Activated CD8-positive, alpha-beta T cell treated with anti-CD3 and anti-CD28 coated beads, Interleukin-2, amount 10 ng/mL, durations not matched to agents 7 days and 5 days (primary cell): ENCODE measurements around the gene BAIAP2L2. TPM values are rescaled to one million over a fixed set of nuclear protein-coding genes. Genes with fewer than 3 reads are reported as not detected.
"Not testable (repeated sequence)": the region's sequence is repeated elsewhere in the genome, so short reads cannot be mapped to it uniquely, and the experiment has no call there.

Experiments
- ATAC-seq: fragments of 150-1000 bp; cut with Tn5 transposase; one replicate; pipeline ENCODE4 v1.10.0; 2021; ENCODE audit warnings: moderate library complexity
- CTCF ChIA-PET: fragments of 350-600 bp; sonication (Branson Sonifier 250); formaldehyde crosslinking; loops from one replicate; lab custom pipeline; 2021; ENCODE audit warnings: antibody characterized with exemption; lab: Charles Lee
- POLR2A ChIA-PET: fragments of 350-600 bp; sonication (Branson Sonifier 250); formaldehyde crosslinking; loops from one replicate; lab custom pipeline; 2021; ENCODE audit warnings: antibody characterized with exemption; lab: Charles Lee
- DNase-seq: peaks from one replicate; pipeline ENCODE4 v3.0.0-alpha.2; 2020
- H3K27ac Mint-ChIP-seq: one replicate; pipeline ENCODE4 v1.8.0; 2021; ENCODE audit warnings: mild to moderate bottlenecking, mixed read lengths
- H3K27me3 Mint-ChIP-seq: one replicate; pipeline ENCODE4 v1.8.0; 2021; ENCODE audit warnings: low read depth, mixed read lengths
- H3K36me3 Mint-ChIP-seq: one replicate; pipeline ENCODE4 v1.8.0; 2021; ENCODE audit warnings: low read depth, mixed read lengths
- H3K4me1 Mint-ChIP-seq: one replicate; pipeline ENCODE4 v1.8.0; 2021; ENCODE audit warnings: low read depth, mixed read lengths
- H3K4me3 Mint-ChIP-seq: one replicate; pipeline ENCODE4 v1.8.0; 2021; ENCODE audit warnings: mild to moderate bottlenecking, mixed read lengths
- H3K9me3 Mint-ChIP-seq: one replicate; pipeline ENCODE4 v1.8.0; 2022; ENCODE audit warnings: mixed read lengths; ENCODE audit not compliant: insufficient read depth
- total RNA-seq, 2 experiments: library from RNA; stranded (reverse); gene quantifications; one replicate each; pipeline ENCODE4 v1.2.3, GENCODE V29; 2021

Gene BAIAP2L2
- total RNA-seq, 2 experiments from 2014 or later: 0.47 to 0.58 TPM

DNA sequence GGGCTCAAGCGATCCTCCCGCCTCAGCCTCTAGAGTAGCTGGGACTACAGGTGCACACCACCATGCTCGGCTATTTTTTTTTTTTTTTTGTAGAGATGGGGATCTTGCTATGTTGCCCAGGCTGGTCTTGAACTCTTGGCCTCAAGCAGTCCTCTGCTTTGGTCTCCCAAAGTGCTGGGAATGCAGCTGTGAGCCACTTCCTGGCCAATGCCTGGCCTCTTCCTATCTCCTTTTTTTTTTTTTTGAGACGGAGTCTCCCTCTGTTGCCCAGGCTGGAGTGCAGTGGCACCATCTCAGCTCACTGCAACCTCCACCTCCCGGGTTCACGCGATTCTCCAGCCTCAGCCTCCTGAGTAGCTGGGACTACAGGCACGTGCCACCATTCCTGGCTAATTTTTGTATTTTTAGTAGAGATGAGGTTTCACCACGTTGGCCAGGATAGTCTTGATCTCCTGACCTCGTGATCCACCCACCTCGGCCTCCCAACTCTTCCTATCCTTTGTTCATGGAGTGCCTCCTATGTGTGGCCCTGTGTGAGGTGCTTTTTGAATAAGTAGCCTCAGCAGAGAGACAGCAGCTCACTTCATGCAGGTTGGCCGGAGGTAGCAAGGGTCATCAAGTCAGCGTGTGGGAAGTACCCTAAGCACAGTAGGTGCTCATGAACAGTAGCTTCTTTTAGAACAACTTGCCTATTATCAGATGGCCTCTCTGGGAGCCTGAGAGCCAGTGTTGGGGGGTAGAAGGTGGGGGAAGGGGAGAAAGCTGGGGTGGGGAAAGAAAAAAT lies 72.9 kb downstream of the BAIAP2L2 start:
- H3K4me1 Mint-ChIP-seq, H3K9me3 Mint-ChIP-seq, H3K36me3 Mint-ChIP-seq, H3K27ac Mint-ChIP-seq, H3K27me3 Mint-ChIP-seq, H3K4me3 Mint-ChIP-seq, POLR2A ChIA-PET, ATAC-seq, DNase-seq: not testable (repeated sequence)
- CTCF ChIA-PET: interaction anchor here (1.8 kb wide), 1 partner anchor 15 kb away, joined by 5 read pairs; no protein-coding TSS in a partner anchor

DNA sequence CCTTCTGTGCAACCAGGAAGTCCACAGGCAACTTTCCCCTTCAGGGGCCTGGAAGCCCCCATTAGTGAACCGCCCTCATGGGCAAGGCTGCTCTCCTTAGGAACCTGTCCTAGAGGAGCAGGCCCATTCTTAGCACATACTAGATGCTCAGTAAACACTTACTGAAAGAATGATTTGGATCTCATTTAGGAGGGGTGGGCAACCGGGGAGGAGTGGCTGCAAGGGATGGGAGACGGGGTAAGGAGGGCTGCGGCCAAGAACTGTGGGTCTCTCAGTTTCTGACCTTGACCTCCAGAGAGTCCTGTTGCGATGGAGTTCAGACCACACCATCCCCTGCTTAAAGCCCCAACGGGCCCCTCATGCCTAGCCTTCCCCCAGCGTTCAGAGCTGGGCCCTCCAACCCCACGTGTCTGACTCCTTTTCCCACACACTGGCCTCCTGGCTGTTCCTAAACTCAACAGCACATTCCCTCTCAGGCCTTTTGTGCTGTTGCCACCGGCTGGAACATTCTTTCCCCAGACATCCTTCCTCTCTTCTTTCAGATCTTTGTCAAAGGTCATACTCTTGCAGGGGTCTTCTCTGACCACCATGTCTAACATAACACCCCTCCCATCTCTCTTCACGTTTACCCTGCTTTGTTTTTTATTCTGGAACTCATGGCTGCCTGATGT lies 74.0 kb downstream of the BAIAP2L2 start:
- Mint-ChIP-seq H3K4me3 (no peak overlapping the region), H3K9me3 (no peaks in the 10 kb centered on the region), H3K4me1 (no peaks in the 10 kb centered on the region), H3K36me3 (no peaks in the 10 kb centered on the region), H3K27ac (no peak overlapping the region), H3K27me3 (no peaks in the 10 kb centered on the region)
- DNase-seq (no peak), ATAC-seq (no peak)
- POLR2A ChIA-PET: no interaction called here
- CTCF ChIA-PET: interaction anchor here (1.1 kb wide), 1 partner anchor 16 kb away, joined by 3 read pairs; no protein-coding TSS in a partner anchor

DNA sequence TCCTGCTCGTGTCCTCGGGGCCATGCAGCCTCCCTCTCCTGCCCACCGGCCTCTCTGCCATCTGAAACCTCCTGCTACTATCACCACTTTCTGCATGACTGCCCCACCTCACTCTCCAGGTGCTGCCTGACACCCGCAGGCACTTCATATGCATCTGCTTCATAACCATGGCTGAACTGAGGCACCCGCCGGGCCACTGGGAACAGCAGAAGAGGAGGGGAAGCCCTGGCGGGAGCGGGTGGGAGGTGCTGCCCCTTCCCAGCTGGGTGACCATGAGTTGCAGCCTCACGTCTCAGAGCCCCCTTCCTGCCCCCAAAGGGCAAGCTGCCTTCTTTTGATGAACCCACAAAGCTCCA lies 75.0 kb downstream of the BAIAP2L2 start:
- H3K36me3 Mint-ChIP-seq: no peaks in the 10 kb centered on the region
- no peak for ATAC-seq
- no peaks in the 10 kb centered on the region for H3K27me3 Mint-ChIP-seq
- no peak overlapping the region for H3K27ac Mint-ChIP-seq
- ChIA-PET CTCF (interaction anchor here (1.1 kb wide), 1 partner anchor 17 kb away, joined by 3 read pairs; no protein-coding TSS in a partner anchor), POLR2A (no interaction called here)
- no peaks in the 10 kb centered on the region for H3K9me3 Mint-ChIP-seq
- no peak overlapping the region for H3K4me3 Mint-ChIP-seq
- no peaks in the 10 kb centered on the region for H3K4me1 Mint-ChIP-seq
- no peak for DNase-seq

Other genes starting within 250 kb of the BAIAP2L2 start
- gene MICALL1, start 204.4 kb downstream of the BAIAP2L2 start, total RNA-seq: 10 to 100 TPM; 21.3 to 24.5 TPM
- not detected for gene C22orf23, start 157.1 kb downstream of the BAIAP2L2 start, total RNA-seq
- 10 to 100 TPM; 71.7 to 73.8 TPM for gene POLR2F, start 157.0 kb downstream of the BAIAP2L2 start, total RNA-seq
- gene SOX10, start 126.1 kb downstream of the BAIAP2L2 start, total RNA-seq: not detected
- gene PICK1, start 53.3 kb downstream of the BAIAP2L2 start, total RNA-seq: 10 to 100 TPM; 12.7 to 14.0 TPM
- not detected for gene SLC16A8, start 26.5 kb downstream of the BAIAP2L2 start, total RNA-seq
- gene PLA2G6, start 71.1 kb upstream of the BAIAP2L2 start, total RNA-seq: 10 to 100 TPM; 39.8 to 43.1 TPM
- gene MAFF, start 91.3 kb upstream of the BAIAP2L2 start, total RNA-seq: 1 to 10 TPM; 6.8 to 9.1 TPM
- 10 to 100 TPM; 30.8 to 31.4 TPM for gene TMEM184B, start 162.3 kb upstream of the BAIAP2L2 start, total RNA-seq
- 10 to 100 TPM; 74.7 to 82.9 TPM for gene CSNK1E, start 206.7 kb upstream of the BAIAP2L2 start, total RNA-seq